Activated T-helper 1 cell treated with anti-CD3 and anti-CD28 coated beads, Interleukin-2, amount 50 U/mL, for 16 hours (primary cell): ENCODE measurements around the gene NECAB3.
"Not testable (repeated sequence)": the region's sequence is repeated elsewhere in the genome, so short reads cannot be mapped to it uniquely, and the experiment has no call there.

Source experiments
- DNase-seq, 2 donors: peaks; one replicate each; pipeline ENCODE4 v3.0.0-alpha.2; 2020; ENCODE audit warnings: low read depth in 1 of 2, low spot score in 1 of 2

The NECAB3 gene

DNA sequence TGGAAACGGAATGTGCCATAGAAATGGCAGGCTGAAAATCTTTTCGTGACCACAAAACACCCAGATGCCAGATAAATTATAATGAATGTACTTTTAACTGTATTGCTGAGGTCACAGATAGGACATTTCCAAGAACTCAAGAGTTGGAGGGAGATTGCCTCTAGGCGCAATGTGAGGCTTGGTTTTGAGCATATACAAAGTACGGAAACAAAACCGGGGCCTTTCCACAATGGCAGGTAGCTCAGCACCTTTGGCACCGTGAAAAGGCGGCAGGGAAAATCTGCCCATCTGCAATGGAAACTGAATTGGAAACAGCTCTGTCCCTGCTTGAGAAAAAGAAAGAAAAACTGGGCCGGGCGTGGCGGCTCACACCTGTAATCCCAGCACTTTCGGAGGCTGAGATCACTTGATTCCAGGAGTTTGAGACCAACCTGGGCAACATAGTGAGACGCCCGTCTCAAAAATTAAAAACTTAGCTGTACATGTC lies 22.6 kb downstream of the NECAB3 start:
- no peak for DNase-seq

DNA sequence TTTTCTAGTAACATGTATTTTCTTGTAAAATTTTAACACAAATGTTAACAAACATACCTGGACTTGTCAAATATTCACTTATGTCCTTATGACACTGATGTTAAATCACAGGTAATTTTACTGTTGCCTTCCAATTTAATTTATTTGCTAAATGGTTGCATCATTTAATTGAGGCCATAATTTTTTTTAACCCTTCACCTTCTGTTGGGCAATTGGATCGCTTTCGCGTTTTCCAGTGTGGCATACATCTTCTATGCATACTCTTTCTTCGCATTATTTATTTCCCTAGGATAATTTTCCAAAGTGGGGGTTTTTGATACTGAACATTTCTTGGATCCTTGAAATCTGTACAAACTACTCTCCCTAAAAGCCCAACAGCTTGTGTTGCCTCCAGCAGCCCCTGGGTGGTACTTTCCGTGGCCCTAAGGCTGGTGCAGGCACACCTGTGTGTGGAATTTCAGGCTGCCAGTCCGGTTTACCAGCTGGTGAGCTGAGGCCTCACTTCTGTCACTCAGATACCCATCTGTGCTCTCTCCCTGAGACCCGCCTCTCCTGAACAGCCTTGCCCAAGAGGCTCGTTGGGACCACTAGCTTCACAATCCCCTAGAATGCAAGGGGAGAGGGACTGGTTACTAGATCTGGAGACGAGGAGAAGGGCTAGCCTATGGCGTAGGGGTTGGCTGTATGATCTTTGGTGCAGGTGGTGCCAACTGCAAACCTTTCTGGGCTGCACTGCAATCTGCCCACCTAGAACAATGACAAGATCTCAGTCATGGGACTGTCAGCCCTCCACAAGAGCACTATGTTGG lies 23.3 kb downstream of the NECAB3 start:
- no peak for DNase-seq

DNA sequence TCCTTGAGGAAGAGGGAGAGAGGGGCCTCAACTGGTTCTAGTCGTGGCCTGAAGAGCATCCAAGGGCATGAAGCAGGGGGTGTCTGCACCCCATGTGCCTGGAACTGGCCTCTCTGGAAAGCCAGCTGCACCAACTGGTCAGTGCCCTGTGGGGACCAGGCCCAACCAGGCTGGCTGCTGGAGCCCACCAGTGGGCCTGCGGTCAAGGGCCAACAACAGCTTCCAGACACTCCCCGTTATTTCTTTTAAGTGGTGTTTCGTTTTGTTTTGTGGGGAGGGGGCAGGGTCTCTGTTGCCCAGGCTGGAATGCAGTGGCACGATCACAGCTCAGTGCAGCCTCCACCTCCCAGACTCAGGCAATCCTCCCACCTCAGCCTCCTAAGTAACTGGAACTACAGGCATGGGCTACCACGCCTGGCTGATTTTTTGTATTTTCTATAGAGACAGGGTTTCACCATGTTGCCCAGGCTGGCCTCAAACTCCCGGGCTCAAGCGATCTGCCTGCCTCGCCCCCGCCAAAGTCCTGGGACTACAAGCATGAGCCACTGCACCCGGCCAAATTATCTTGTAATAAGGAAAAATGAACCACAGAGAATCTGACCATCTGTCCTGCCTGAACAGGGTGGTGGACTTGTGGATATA lies 24.0 kb downstream of the NECAB3 start:
- DNase-seq = no peak

DNA sequence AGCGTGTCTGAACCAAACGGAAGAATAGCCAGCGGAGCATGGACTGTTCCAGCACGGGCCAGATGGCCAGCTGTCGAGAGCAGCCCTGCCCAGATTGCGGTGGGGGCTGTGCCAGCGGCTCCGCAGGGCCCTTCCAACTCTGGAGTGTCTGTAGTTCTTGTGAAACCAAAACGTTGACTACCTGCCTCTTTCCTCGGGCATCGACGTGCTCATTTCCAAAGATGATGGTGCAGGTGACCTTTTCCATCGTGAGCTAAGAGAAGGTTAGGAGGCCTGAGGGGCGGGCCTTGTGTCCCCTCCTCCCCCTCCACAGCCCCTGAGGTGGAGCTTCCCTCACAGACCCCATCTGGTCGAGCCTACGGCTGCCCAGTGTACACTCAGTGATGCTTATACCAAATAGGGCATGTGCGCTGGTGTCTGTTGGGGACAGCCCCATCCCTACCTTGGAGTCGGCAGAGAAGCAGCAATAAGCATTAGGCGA lies 25.0 kb downstream of the NECAB3 start:
- no peak for DNase-seq

- no peak for DNase-seq
Observed at GRCh38 chr20:33648396-33649004, 25.7 kb downstream of the NECAB3 start.

GRCh38 chr20:33647603-33648395 lies 26.4 kb downstream of the NECAB3 start:
- DNase-seq = no peak

DNA sequence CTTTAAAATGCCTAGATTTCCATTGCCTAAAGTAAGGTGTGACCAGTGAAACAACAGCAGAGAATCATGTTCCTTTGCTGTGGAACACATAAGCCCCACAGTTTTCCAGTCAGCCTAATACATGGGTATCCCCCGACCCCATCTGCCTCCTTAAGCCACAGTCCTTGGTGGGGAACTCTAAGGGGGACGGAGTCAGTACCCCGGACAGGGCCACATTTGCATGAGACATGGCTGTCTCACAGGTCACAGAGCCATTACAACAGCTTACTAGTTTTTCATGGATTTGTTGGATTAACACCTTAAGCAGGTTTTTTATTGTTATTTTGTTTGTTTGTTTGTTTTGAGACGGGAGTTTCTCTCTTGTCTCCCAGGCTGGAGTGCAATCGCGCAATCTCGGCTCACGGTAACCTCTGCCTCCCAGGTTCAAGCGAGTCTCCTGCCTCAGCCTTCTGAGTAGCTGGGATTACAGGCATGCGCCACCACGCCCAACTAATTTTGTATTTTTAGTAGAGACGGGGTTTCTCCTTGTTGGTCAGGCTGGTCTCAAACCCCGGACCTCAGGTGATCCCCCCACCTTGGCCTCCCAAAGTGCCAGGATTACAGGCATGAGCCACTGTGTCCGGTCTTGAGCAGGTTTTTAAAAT lies 27.1 kb downstream of the NECAB3 start:
- DNase-seq = not testable (repeated sequence)

DNA sequence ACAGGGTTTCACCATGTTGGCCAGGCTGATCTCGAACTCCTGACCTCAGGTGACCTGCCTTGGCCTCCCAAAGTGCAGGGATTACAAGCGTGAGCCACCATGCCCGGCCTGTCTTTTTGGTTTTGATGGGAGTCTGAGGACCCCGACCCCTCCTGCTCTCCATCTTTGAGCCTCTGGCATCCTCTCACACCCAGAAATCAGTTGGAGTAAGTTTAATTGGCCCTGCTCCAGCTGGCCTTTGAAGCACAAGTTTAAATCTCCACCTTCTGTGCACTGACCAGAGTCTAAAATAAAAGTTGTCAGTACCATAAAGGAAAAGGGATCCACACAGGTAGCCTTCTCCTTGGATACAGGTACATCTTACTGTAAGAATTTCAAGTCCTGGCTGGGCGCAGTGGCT lies 28.0 kb downstream of the NECAB3 start:
- no peak for DNase-seq

- no peak for DNase-seq
Observed at GRCh38 chr20:33645396-33645795, 28.8 kb downstream of the NECAB3 start.

- no peak for DNase-seq
Observed at GRCh38 chr20:33645072-33645358, 29.2 kb downstream of the NECAB3 start.

DNA sequence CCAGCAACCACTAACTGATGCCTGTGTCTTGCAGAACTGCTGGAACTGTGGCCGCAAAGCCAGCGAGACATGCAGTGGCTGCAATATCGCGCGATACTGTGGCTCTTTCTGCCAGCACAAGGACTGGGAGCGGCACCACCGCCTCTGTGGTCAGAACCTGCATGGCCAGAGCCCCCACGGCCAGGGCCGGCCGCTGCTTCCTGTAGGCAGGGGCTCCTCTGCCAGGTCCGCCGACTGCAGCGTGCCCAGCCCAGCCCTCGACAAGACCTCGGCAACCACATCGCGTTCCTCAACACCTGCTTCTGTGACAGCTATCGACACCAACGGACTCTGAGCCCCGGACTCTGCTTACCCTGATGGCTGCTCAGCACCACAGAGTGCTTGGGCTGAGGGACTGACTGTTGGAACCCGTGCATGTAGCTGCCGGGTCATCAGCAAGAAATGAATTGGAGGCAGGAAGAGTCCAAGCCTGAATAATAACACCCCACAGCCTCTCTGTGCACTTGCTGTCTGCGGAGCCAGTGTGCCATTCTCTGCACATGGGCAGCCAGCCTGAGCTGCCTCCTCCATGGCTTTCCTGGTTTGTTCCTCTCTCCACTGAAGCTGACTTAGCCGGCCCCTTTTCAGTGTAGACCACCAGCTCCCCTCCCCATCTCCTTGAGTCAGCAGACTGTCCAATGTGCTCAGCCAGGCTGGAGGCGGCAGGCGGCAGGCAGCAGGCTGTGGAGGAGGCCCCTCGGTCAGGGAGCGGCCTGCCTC lies 29.7 kb downstream of the NECAB3 start:
- no peak for DNase-seq

- DNase-seq = no peak
Observed at GRCh38 chr20:33640287-33640686, 33.9 kb downstream of the NECAB3 start.

GRCh38 chr20:33636776-33637175 lies 37.5 kb downstream of the NECAB3 start:
- DNase-seq = no peak

DNA sequence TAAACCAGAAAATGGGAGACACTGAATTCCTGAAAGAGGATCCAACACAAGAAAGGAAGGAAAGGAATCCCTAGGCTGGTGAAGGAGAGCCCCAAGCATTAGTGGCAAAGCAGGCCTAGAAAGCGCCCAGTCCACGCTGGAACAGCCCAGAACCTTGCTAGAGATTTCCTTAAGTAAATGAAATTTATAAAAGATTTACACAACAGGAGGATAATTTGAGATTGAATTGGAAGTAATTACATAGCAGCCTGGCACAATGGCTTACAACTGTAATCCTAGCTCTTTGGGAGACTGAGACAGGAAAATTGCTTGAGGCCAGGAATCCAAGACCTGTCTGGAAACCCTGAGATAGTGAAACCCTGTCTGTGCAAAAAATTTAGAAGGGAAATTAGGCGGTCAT lies 38.9 kb downstream of the NECAB3 start:
- no peak for DNase-seq

DNA sequence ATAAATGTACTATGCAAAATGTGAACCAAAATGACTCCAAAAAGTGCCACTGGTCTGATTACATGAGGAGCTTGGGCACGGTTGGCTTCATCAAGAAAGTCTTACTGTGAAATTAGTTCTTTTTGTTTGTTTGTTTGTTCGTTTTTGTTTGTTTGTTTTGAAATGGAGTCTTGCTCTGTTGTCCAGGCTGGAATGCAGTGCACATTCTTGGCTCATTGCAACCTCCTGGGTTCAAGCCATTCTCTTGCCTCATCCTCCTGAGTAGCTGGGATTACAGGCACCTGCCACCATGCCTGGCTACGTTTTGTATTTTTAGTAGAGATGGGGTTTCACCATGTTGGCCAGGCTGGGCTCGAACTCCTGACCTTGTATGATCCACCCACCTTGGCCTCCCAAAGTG lies 42.3 kb downstream of the NECAB3 start:
- not testable (repeated sequence) for DNase-seq

DNA sequence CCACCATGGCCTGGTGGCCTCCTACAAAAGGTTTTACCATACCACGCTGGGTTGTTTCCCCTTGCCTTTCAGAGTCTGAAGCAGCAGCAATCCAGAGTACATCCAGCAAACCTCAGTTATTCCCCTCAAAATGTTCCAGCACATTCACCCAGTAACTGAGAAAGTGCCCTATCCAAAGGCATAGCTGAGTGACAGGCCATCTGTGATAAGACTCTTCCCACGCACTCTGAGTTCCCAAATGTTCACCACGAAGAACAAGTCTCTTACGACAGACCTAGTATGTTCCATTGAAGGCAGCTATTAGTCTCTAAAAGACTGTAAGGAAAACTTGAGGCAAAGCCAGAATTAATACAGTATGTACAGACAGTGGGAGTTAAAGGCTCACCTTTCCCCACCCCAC lies 43.7 kb downstream of the NECAB3 start:
- DNase-seq = no peak

DNA sequence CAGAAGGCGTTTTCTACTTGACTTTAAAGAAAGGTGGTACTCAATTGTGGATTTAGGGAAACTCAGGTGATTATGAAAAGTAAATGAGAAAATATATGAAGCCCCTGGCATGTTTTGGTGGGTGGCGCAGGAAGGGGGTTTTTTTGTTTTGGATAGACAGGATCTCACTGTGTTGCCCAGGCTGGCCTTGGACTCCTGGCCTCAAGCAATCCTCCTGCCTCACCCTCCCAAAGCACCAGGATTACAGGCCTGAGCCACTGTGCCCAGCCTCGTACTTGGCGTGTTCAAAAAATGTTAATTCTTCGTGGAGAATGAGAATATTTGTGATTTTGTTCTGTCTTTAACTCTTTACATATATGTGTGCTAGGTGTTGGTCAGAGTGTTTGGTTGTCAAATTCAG lies 44.2 kb downstream of the NECAB3 start:
- DNase-seq = no peak

DNA sequence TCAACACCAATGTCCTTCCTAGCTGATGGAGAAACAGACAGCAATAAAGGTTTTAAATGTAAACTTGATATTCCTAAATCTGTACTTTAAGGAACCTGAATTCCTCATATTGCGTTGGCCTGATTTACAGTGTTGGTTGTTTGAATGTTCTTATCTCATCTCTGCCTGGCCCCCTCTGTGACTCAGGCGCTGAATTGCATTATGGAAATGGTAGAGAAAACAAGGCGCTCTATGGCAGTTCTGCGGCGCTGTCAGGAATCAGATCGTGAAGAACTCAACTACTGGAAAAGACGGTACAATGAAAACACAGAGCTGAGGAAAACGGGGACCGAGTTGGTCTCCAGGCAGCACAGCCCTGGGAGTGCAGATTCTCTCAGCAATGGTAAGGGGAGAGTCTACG lies 44.7 kb downstream of the NECAB3 start:
- no peak for DNase-seq

- DNase-seq = no peak
Observed at GRCh38 chr20:33627577-33628216, 46.5 kb downstream of the NECAB3 start.

GRCh38 chr20:33626190-33626589 lies 48.0 kb downstream of the NECAB3 start:
- no peak for DNase-seq
